ENCODE measurements around the gene GADD45GIP1.

Gene GADD45GIP1

GRCh38 chr19:12987781-12988180, 30.8 kb upstream of the GADD45GIP1 start:
- no peak overlapping the region for H3K9ac ChIP-seq (ENCODE audit: low read depth, low read length, poor library complexity, severe bottlenecking)
- H3K4me3 ChIP-seq (ENCODE audit: low read length, poor library complexity, severe bottlenecking), result no peak overlapping the region
- no peak overlapping the region for H3K4me2 ChIP-seq (ENCODE audit: low read depth, low read length, poor library complexity, severe bottlenecking)
- no peaks in the 10 kb centered on the region for H3F3A ChIP-seq (ENCODE audit: low read depth)
- H4K20me1 ChIP-seq (ENCODE audit: insufficient read depth, low read length, poor library complexity, severe bottlenecking), result no peaks in the 10 kb centered on the region
- TF ChIP-seq EZH2phosphoT487 (IDR thresholded peaks at IDR 0.05; ENCODE audit: borderline replicate concordance) (no peak), CTCF (conservative IDR thresholded peaks at IDR 0.05; ENCODE audit: low read length) (no peak)
- no peaks in the 10 kb centered on the region for H3K4me1 ChIP-seq (ENCODE audit: insufficient read depth, low read length, poor library complexity, severe bottlenecking)
- H3K79me2 ChIP-seq (ENCODE audit: insufficient read depth, low read length), result no peaks in the 10 kb centered on the region
- no peaks in the 10 kb centered on the region for H3K36me3 ChIP-seq (ENCODE audit: insufficient read depth, low read length)
- no peak overlapping the region for H2AFZ ChIP-seq (ENCODE audit: low read length)
- H3K27me3 ChIP-seq (ENCODE audit: insufficient read depth, low read length, poor library complexity, severe bottlenecking), result no peaks in the 10 kb centered on the region
- no peaks in the 10 kb centered on the region for H3K9me3 ChIP-seq (ENCODE audit: insufficient read depth, low read depth, low read length)
- no peaks in the 10 kb centered on the region for H3K9me2 ChIP-seq (replicated peaks; ENCODE audit: low read depth, low read length)

GRCh38 chr19:12987190-12987589, 30.2 kb upstream of the GADD45GIP1 start:
- H3K4me2 ChIP-seq (ENCODE audit: low read depth, low read length, poor library complexity, severe bottlenecking), result no peak overlapping the region
- H3K27me3 ChIP-seq (ENCODE audit: insufficient read depth, low read length, poor library complexity, severe bottlenecking), result no peaks in the 10 kb centered on the region
- no peak overlapping the region for H3K9ac ChIP-seq (ENCODE audit: low read depth, low read length, poor library complexity, severe bottlenecking)

GRCh38 chr19:12986726-12987125, 29.7 kb upstream of the GADD45GIP1 start:
- no peaks in the 10 kb centered on the region for H3K36me3 ChIP-seq (ENCODE audit: insufficient read depth, low read length)
- no peak overlapping the region for H3K4me3 ChIP-seq (ENCODE audit: low read length, poor library complexity, severe bottlenecking)
- no peaks in the 10 kb centered on the region for H3F3A ChIP-seq (ENCODE audit: low read depth)
- H3K9ac ChIP-seq (ENCODE audit: low read depth, low read length, poor library complexity, severe bottlenecking), result no peak overlapping the region
- no peaks in the 10 kb centered on the region for H3K9me2 ChIP-seq (replicated peaks; ENCODE audit: low read depth, low read length)
- no peaks in the 10 kb centered on the region for H3K27me3 ChIP-seq (ENCODE audit: insufficient read depth, low read length, poor library complexity, severe bottlenecking)
- H3K4me1 ChIP-seq (ENCODE audit: insufficient read depth, low read length, poor library complexity, severe bottlenecking), result no peaks in the 10 kb centered on the region
- no peak for TF ChIP-seq CTCF (conservative IDR thresholded peaks at IDR 0.05; ENCODE audit: low read length)
- no peak for TF ChIP-seq EZH2phosphoT487 (IDR thresholded peaks at IDR 0.05; ENCODE audit: borderline replicate concordance)
- H3K9me3 ChIP-seq (ENCODE audit: insufficient read depth, low read depth, low read length), result no peaks in the 10 kb centered on the region
- H2AFZ ChIP-seq (ENCODE audit: low read length), result no peak overlapping the region
- no peaks in the 10 kb centered on the region for H3K79me2 ChIP-seq (ENCODE audit: insufficient read depth, low read length)
- H4K20me1 ChIP-seq (ENCODE audit: insufficient read depth, low read length, poor library complexity, severe bottlenecking), result no peaks in the 10 kb centered on the region
- H3K4me2 ChIP-seq (ENCODE audit: low read depth, low read length, poor library complexity, severe bottlenecking), result no peak overlapping the region

More at GRCh38 chr19:12987190-12987589, 30.2 kb upstream of the GADD45GIP1 start:
- Histone ChIP-seq H3K36me3 (ENCODE audit: insufficient read depth, low read length) (no peaks in the 10 kb centered on the region), H3K9me2 (replicated peaks; ENCODE audit: low read depth, low read length) (no peaks in the 10 kb centered on the region), H4K20me1 (ENCODE audit: insufficient read depth, low read length, poor library complexity, severe bottlenecking) (no peaks in the 10 kb centered on the region), H3K9me3 (ENCODE audit: insufficient read depth, low read depth, low read length) (no peaks in the 10 kb centered on the region), H3K79me2 (ENCODE audit: insufficient read depth, low read length) (no peaks in the 10 kb centered on the region), H3F3A (ENCODE audit: low read depth) (no peaks in the 10 kb centered on the region), H3K4me1 (ENCODE audit: insufficient read depth, low read length, poor library complexity, severe bottlenecking) (no peaks in the 10 kb centered on the region), H2AFZ (ENCODE audit: low read length) (no peak overlapping the region), H3K4me3 (ENCODE audit: low read length, poor library complexity, severe bottlenecking) (no peak overlapping the region)
- TF ChIP-seq EZH2phosphoT487 (IDR thresholded peaks at IDR 0.05; ENCODE audit: borderline replicate concordance), result no peak
- no peak for TF ChIP-seq CTCF (conservative IDR thresholded peaks at IDR 0.05; ENCODE audit: low read length)
